ENCODE data around the gene RGS18.

Gene RGS18

GRCh38 chr1:192225266-192225665, 67.0 kb downstream of the RGS18 start:
- POLR2A ChIA-PET = no interaction called here
- CTCF ChIA-PET = no interaction called here
- H3K27ac ChIP-seq (ENCODE audit: extremely low read depth, low read depth, low read length) = no peak overlapping the region
- H3K4me1 ChIP-seq (ENCODE audit: control insufficient read depth, insufficient read depth, low read length) = no peaks in the 10 kb centered on the region
- TF ChIP-seq TCF7L2 (IDR thresholded peaks at IDR 0.05; ENCODE audit: borderline replicate concordance, low read depth, low read length) (no peak), HOXA7 (CRISPR knock-in tag; IDR thresholded peaks at IDR 0.05; ENCODE audit: borderline replicate concordance) (no peak), OSR2 (tag by site-specific recombination; IDR thresholded peaks at IDR 0.05) (no peak), ZEB2 (tag by site-specific recombination; IDR thresholded peaks at IDR 0.05) (no peak), ZNF623 (tag by site-specific recombination; IDR thresholded peaks at IDR 0.05) (no peak), ZNF146 (tag by site-specific recombination; IDR thresholded peaks at IDR 0.05) (no peak), ZNF449 (tag by site-specific recombination; IDR thresholded peaks at IDR 0.05) (no peak), ZSCAN16 (tag by site-specific recombination; IDR thresholded peaks at IDR 0.05) (no peak)
- H3K4me3 ChIP-seq (ENCODE audit: low read depth, low read length) = no peak overlapping the region
- no peaks in the 10 kb centered on the region for H3K9me3 ChIP-seq (ENCODE audit: control insufficient read depth, insufficient read depth, low read depth, low read length)
- no peaks in the 10 kb centered on the region for H3K36me3 ChIP-seq (ENCODE audit: control insufficient read depth in 2 of 2, insufficient read depth in 1 of 2, low read length in 2 of 2)

GRCh38 chr1:192225703-192226102, 67.4 kb downstream of the RGS18 start:
- TF ChIP-seq ZNF221 (tag by site-specific recombination; IDR thresholded peaks at IDR 0.05; ENCODE audit: borderline replicate concordance) (no peak), SCRT1 (tag by site-specific recombination; IDR thresholded peaks at IDR 0.05; ENCODE audit: borderline replicate concordance) (no peak), ZNF449 (tag by site-specific recombination; IDR thresholded peaks at IDR 0.05) (no peak), HOXA7 (CRISPR knock-in tag; IDR thresholded peaks at IDR 0.05; ENCODE audit: borderline replicate concordance) (no peak), ZNF391 (tag by site-specific recombination; IDR thresholded peaks at IDR 0.05; ENCODE audit: borderline replicate concordance, low read depth) (no peak), ZNF138 (tag by site-specific recombination; IDR thresholded peaks at IDR 0.05; ENCODE audit: borderline replicate concordance) (no peak), ZNF488 (tag by site-specific recombination; IDR thresholded peaks at IDR 0.05) (no peak), ZNF133 (tag by site-specific recombination; IDR thresholded peaks at IDR 0.05) (no peak), ZNF341 (tag by site-specific recombination; IDR thresholded peaks at IDR 0.05; ENCODE audit: low read depth) (no peak), ZNF350 (tag by site-specific recombination; IDR thresholded peaks at IDR 0.05) (no peak), ZNF639 (tag by site-specific recombination; IDR thresholded peaks at IDR 0.05) (no peak), ZNF785 (tag by site-specific recombination; IDR thresholded peaks at IDR 0.05) (no peak), ZNF311 (tag by site-specific recombination; IDR thresholded peaks at IDR 0.05; ENCODE audit: borderline replicate concordance) (no peak), BCL11A (tag by site-specific recombination; IDR thresholded peaks at IDR 0.05; ENCODE audit: low read depth) (no peak), ZBTB26 (tag by site-specific recombination; optimal IDR thresholded peaks at IDR 0.05) (no peak), ZNF514 (tag by site-specific recombination; IDR thresholded peaks at IDR 0.05) (no peak)
- Histone ChIP-seq H3K4me1 (ENCODE audit: control insufficient read depth, insufficient read depth, low read length) (no peaks in the 10 kb centered on the region), H3K4me3 (ENCODE audit: low read depth, low read length) (no peak overlapping the region), H3K27ac (ENCODE audit: extremely low read depth, low read depth, low read length) (no peak overlapping the region), H3K36me3 (ENCODE audit: control insufficient read depth in 2 of 2, insufficient read depth in 1 of 2, low read length in 2 of 2) (no peaks in the 10 kb centered on the region), H3K9me3 (ENCODE audit: control insufficient read depth, insufficient read depth, low read depth, low read length) (no peaks in the 10 kb centered on the region)
- ChIA-PET POLR2A (no interaction called here), CTCF (no interaction called here)
